GM18526 (cell line): ENCODE measurements around the gene KRT1.

Experiments
- POLR2A ChIP-seq: IDR thresholded peaks from 3 replicates; pipeline ENCODE4 v1.6.1; 2011; ENCODE audit not compliant: insufficient read length; ENCODE audit errors: extremely low read depth

Gene KRT1

DNA sequence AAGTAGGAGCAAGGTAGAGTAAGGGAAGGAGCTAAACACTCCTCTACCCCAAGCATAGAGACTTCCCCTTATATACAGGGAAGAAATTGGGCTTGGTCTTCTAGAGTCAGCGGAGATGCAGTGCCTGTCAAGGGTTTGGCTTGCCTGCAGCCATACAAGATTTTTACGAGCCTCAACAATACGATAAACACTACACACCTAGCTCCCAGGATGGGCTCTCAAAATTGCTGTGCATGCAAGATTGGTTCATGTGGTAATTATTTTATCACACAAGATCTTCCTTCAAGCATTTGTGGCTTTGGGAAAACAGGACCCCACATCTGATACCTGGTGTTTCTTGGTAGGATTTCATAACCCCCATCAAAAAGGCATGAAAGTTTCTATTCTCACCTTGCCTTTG lies at the start of gene KRT1:
Gene KRT1 (minus strand): TSS at position 45 of the 400 bp plus-strand sequence. CDS start 59 bp downstream, outside the sequence.
- TF ChIP-seq POLR2A, result no peak

DNA sequence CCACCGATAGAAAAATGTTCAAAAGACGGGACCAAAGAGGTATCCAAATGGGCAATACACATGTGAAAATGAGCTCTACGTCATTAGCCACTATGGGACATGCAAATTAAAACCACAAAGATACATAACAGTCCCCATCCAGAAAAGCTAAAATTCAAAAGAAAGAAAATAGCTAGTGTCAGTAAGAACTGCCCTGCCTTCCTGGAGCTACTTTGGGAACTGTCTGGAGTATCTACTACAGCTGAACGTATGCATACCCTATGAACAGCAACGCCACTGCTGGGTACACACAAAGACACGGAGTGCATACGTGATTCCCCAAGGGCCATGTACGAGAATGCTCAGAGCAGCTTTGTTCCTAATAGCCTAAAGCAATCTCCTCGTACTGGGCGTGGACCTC lies 48.9 kb upstream of the KRT1 start:
- no peak for TF ChIP-seq POLR2A

DNA sequence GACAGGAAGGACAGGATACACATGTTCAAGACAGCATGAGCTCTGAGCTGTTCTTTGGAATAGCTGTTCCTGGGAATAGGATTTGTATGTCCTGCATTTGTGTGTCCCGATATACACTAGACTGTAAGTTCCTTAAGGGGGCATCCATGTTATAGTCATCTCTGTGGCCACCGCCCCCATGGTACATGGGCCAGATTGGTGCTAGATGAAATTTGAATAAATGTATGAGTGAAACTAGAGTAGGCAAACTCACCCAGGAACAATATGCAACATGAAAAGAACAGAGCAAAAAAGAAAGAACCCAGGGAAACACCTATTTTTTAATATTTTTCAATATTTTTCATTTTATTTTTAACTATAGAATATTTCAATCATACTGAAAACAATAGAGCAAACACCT lies 48.2 kb upstream of the KRT1 start:
- TF ChIP-seq POLR2A, result no peak

DNA sequence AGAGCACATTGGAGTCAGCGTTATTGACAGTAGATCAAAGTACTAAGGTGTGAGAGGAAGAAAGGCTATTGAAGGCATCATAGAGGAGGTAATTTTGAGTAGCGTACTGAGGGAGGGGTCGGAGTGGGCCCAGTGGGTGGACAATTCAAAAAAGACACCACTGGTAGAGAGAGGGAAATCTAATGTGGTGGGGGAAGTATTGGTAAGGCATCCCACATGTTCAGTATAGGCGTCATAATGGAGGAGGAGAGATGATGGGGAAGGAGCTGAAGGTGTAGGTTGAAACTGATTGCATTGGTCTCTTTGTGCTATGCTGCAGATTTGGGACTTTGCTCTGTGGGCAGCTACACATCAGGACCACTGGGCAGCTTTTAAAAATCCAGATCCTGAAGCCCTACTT lies 46.8 kb upstream of the KRT1 start:
- no peak for TF ChIP-seq POLR2A

DNA sequence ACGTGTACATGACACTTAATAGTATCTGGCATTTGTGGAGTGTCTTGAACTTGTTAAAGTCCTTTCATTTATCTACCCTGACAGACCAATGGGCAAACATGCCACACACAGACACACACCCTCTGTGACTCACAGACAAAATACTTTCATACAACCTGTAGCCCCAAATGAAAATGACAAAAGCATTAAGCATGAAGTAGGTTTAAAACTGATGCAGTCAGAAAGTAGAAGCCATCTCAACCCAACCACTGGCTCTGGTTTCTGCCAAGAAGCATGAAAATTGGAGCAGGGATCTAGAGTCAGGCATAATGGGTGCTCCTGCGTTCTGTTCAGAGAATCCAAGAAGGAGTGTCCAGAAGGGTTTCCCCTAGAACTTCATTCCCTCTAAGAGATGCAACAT lies 46.2 kb upstream of the KRT1 start:
- TF ChIP-seq POLR2A, result no peak

DNA sequence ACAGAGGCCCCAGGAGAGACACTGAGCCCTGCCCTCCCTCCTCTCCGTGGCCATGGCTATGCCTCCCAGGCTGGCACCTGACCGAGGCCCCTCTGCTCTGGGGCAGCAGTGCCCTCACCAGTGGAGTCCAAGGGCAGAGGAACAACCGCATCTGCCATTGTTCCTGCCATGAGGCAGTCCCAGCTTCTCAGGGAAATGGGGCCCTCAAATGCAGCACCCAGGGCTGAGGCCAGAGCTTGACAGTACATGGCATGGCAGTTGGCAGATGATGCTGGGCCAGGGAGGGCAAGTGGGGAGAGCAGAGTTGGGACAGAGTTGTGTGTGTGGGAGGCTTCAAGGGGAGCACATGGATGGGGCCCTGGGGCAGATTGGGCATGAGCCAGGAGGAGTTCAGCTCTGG lies 44.2 kb upstream of the KRT1 start:
- no peak for TF ChIP-seq POLR2A

DNA sequence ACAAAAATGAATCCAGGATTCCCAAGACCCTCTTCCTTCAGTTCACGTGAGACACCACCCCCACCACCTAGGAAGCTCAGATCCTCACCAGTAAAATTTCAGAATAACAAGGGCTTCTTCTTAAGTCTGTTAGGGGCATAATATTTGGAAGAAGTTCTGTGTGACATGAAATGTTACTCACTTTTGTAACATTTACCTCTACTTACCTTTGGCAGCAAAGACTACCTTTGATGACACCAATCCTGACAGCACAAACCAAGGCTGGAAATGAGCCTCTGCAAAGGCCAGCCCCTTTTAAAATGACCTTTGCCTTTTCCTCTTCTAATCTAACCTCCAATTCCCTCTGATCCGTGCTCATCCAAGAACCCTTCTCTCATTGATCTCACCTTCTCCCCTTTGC lies 42.5 kb upstream of the KRT1 start:
- TF ChIP-seq POLR2A, result no peak

DNA sequence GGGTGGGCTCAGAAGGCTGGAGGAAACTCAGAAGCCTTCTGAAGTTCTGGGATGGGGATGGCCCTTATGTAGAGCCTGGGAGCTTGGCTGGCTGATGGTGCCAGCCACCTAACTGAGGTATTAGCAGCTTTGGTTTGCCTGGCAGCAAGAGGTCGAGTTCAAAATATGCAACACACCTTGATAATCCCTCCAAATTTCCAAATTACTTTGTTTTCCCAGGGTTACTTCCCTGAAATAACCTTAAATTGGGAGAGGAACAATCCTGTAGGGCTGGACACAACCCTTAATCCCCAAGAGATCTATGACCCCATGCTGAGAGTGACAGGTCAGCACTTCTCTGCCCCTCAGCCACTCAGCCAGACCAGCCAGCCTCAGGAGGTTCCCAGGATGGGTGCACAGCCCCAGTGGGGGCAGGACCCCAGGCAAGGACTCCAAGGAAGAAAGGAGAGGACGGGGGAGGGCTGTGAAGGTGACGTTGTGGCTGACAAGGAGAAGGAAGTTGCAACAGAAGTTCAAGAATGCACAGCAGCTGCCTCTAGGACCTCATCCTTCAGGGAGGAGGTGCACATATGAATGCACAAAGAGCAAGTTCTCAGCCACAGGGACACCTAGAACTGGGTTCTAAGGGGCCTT lies 41.7 kb upstream of the KRT1 start:
- no peak for TF ChIP-seq POLR2A

DNA sequence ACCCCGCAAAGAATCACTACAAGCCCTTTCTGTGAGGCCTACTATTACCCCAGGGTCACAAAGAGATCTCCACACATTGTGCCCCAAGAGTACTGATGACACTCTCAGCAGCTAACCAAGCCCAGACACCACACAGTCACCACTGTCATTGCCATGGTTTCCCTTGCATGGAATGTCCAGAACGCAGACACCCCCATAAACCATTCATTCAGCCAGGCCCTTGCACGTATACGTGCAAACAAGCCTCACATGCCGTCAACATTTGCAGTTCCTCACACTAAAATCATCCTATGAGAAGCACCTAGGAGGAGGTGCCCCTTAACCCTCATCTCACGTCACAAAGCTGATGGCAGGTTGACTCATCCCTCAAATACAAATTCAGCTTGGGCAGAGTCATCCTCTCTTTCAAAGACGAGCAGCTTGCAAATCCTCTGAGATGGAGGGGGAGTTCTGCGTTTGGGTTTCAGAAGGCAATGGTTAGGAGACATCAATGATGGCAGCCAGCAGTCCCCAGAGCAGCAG lies 40.2 kb upstream of the KRT1 start:
- TF ChIP-seq POLR2A, result no peak

DNA sequence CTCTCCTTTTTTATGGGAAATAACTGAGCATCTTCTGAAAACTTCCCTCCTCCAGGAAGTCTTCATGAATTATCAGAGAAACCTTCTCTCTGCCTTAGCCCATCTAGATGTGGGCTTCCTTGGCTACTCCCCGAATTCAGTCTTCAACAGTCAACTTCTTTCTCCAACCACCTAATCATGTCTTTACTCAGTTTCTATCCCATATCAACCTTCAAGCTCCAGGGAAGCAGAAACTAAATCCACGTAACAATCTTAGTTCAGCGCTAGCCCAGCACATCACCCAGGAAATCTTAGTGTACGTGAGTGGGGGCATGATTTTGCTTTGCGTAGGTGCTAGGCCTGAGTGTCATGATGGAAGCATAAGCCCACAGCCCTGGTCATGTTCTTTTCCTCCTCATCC lies 35.9 kb upstream of the KRT1 start:
- no peak for TF ChIP-seq POLR2A

DNA sequence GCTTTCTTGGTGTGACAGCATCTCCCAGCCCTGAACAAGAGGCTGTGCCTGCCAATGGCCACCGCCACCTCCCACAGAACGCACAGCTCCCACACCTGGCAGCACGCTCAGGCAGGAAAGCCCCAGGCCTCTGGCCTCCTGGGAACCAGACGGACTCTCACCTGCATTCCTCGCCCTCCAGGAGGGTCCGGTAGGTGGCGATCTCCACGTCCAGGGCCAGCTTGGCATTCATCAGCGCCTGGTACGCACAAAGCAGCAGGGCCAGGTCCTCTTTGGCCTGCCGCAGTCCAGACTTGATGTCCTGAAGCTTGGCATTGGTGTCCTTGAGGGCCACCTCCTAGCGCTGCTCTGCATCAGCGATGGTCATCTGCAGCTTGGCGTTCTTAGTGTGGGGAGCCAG lies 35.2 kb upstream of the KRT1 start:
- no peak for TF ChIP-seq POLR2A

DNA sequence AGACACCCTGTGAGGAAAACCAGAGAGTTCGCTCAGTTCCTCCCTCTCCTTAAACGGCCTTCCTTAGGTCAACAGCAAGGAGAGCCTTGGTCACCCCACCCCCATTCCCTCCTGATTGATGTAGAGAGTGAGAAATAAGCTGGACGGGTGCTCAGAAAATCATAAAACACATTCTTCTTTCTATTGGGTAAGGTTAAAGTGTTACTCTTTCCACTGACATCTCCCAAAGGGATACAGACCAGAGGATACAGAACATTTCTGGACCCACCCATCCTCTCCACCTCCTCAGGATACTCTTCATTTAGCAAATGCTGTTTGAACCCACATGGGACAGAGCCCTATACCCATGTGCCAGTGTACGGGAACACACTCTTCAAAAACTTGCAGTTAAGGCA lies 34.7 kb upstream of the KRT1 start:
- TF ChIP-seq POLR2A, result no peak

DNA sequence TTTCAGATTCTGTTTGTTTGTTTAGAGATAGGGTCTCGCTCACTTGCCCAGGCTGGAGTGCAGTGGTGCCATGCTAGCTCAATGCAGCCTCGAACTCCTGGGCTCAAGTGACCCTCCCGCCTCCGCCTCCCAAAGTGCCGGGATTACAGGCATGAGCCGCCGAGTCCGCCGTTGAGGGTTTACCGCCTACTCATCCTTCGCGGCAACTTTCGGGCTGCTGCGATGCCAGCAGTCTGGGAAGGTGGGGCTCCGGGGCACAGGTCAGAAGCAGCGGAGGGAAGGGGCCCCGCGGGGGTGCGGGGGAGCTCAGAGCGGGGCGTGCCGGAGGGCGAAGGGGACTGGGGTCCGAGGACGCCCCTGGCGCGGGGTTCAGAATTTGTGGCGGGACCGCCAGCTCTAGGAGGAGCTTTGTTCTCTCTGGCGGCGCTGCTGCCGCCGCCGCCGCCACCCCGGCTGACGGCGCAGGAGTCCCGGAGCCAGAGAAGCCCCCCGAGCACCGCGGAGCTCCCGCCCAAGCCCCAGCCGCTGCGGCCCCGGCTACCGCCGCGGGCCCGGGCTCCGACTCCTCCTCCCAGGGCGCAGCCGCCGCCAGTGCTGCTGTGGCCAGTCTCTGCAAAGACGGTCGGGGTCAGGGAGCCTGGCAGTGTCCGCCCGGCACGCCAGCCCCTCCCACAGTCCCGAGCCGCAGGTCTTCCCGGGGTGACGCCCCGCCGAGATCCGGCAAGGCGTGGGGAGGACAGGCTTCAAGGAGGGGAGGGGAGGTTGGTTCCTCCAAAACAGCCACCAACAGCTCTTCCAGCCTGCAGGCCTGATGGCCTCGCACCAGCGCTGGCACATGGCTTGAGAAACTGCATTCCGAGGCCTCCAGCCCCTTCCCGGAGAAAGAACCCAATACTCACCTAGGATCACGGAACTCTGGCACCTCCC lies 34.0 kb upstream of the KRT1 start:
- no peak for TF ChIP-seq POLR2A

DNA sequence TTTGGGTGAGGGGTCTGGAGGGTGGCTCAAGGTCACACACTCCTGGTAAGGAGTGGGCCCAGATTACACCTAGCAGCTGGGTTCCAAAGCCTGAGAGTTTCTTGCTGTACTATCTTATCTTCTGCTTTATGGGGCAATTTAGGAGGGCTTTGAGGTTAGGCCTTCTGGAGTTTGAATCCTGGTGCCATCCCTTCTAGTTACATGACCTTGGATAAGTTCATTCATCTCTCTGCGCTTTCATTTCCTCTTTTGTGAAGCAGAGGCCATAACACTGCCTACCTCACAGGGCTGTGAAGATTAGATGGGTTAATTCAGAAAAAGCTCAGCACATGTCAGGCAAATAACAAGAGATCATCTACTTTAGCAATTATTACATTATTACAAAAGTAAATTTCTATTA lies 30.5 kb upstream of the KRT1 start:
- no peak for TF ChIP-seq POLR2A

DNA sequence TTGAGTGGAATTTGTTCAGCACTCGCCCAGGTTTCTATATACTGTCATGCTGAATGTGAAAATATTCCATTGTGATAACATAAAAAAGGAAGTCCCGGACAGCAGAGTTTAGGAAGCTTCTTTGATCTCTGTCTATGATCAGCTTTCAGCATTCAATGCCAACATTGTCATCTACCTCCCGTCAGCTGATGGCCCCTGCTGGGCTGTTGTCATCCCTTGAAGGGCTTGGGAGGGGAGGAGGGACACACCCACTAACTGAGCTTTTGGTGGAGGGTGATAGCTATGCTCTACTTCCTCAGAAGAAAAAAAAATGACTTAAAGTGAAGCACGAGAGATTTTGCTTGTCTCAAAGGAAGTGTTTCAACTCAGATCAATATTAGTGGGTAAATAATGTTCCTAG lies 27.8 kb upstream of the KRT1 start:
- no peak for TF ChIP-seq POLR2A

DNA sequence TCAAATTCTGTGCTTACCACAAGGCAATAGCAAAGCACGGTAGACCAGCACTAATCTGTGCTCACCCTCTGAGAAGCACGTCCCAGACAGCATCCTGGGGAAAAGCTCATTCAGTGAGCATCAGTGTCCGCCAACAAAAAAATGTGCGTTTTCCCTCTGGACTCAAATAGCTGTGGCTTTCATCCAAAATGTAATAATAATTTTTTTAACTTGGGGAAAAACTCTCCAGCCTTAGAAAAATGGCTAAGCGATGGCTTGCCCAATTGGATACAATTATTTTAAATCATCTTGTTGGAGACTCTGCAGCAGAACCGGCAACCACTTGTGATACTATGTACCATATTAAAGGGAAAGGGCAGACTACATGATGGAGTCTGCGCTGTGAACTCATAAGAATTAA lies 24.3 kb upstream of the KRT1 start:
- no peak for TF ChIP-seq POLR2A

DNA sequence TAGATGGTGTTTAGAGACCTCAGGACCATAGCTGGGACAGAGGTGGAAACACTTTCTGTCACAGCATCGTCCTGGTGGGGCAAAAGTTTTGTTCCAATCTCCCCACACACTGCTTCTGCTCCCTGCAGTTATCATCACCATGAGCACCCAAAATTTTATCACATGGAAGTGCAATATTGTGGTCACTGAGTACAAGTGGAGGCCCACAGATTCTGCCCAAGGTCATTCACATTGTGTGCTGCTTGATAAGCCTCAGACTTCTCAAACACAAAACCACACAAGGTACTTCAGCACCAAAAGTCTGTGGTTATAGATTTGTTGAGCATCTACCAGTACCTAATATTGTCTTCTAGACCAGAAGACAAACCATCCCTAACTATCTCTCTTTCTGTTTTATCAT lies 23.7 kb upstream of the KRT1 start:
- no peak for TF ChIP-seq POLR2A

DNA sequence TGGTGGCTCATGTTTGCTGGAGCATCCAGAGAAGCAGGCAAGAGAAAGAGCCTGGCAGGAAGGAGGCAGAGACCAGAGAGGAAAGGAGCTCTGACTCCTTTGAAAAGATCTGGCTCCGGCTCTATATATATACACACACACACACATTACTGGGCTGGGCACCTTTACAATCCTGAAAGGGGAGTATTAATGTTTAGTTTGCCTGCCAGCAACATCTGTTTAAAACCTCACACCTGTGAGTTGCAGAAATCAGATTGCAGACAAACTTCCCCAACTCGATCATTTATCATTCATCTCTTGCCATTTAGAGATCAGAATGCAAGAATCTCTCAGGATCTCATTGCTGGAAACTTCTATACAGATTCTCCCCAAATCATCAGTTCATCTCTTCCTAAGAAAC lies 23.2 kb upstream of the KRT1 start, which contains the start of gene KRT77:
Gene KRT77 (minus strand): TSS at position 101 of the 400 bp plus-strand sequence. CDS start 90 bp downstream, at position 11.
- TF ChIP-seq POLR2A, result no peak
